Activated CD4-positive, alpha-beta T cell treated with anti-CD3 and anti-CD28 coated beads, Interleukin-2, amount 50 U/mL, for 24 hours (primary cell): ENCODE data around the gene IQUB.
"Not testable (repeated sequence)": the region's sequence is repeated elsewhere in the genome, so short reads cannot be mapped to it uniquely, and the experiment has no call there.

Source experiments
- DNase-seq, 2 donors: peaks; one replicate each; pipeline ENCODE4 v3.0.0-alpha.2; 2020; ENCODE audit warnings: low read depth in 1 of 2, low spot score in 1 of 2

Gene IQUB

DNA sequence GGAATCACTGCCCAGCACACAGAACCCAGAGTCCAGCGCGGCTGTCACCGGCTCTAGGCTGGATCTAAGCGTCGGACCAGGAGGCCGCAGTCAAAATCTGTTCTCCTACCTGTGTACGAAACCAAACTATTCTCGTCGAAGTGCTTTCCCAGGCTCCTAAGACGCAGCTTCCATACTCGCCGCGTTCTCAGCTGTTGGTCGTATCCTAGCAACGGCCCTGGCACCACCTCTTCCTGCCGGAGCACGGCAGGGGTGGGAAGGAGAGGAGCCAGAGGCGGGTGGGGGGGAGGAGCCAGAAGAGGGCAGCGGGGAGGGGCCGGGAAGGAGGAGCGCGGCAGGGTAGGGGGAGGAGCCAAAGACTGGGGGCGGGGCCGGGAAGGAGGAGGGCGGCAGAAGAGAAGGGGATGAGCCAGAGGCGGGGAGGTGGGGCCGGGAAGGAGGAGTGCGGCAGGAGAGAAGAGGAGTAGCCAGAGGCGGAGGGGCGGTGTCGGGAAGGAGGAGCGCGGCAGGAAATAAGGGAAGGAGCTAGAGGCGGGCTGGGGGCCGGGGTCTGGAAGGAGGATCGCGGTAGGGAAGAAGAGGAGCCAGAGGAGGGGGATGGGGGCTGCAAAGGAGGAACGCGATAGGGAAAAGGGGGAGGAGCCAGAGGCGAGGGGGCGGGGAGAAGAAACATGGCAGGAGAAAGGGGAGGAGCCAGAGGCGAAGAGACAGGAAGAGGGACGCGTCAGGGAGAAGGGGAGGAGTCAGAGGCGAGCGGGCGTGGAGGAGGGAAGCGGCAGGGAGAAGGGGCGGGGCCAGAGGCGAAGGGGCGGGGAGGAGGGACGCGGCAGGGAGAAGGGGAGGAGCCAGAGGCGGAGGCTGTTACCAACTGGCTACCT lies at the start of gene IQUB:
TSS of gene IQUB (minus strand) at position 213 of the 878 bp plus-strand sequence. CDS start 22,255 bp downstream, outside the sequence.
- DNase-seq, result peak; percentile 93 to 95

DNA sequence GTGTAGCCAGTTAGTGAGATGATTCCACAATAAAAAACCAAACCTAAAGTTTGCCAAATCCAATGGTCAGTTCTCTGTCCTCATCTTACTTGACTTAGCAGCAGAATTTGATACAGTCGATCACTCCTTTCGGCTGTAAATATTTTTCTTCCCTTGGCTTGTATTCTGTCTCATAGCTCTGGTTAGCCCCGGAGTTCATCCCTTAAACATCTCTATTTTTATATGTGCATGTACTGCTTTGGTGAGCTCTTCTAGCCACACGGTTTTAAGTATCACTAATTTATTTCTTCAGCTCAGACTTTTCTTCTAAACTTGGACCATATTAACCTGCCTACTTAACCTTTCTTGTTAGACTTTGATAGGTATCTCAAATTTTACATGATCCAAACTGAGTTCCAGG lies 49.4 kb upstream of the IQUB start:
- DNase-seq, result no peak

DNA sequence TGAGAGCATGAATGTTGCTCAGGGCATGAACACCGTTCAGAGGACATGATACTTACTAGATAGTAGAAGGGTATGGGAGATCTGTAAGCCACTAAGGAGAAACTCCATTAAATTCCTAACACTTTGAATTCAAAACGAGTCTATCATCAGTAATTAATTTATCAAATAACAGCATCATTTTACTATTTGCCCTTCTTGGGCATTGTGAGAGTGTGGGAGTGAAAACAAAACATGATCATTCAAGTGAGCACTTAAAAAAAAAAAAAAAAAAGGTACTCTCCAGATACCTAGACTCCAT lies 46.7 kb upstream of the IQUB start:
- DNase-seq, result no peak

DNA sequence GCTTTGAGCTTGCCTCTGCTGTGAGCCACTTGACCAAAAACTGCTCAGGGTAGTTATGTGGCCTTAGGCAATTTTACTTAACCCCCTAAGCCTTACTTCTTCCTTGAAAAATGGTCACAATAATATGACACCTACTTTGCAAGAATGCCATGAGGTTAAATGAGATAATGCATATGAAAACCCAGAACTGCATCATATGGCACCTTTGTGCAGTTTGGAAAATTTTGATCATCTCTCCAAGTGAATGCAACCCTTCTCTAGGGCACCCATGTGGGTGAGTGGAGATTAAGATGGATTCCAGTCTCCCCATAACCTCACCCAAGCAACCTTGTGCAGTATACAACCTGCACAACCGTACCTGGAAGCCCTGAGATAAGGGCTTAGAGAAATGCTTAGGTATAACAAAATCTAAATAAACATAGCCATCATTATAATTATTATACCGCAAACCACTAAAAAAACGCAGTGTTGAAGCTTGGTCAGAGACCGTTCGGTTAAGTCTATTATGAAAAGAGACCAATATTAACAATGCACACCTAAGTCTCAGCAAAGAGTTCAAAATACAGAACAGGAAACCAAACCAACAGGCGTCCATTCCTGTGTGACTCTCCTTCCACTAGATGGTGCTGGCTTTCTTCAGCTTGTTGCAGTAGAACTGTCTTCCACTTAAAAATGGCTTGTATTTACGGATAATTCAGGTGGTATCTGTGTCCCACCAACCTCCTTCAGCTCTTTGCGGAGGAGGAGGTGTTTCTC lies 46.2 kb upstream of the IQUB start:
- no peak for DNase-seq

DNA sequence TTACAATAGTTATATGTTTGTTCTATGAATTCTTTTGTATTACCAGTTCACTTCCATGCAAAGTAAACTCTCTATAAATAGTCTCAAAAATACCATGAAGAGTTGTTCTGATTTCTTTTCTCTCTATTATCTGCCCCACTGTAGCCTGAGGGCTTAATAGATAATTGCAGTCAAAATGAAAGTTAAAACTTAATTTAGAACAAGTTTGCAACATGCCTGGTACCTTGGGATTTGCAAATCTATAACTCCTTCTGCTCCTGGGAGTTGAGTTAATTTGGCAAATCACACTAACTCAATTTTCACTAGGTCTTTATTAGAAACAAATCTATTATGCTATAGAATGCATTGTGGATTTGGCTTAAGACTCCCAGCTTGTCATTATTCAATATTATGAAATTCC lies 45.0 kb upstream of the IQUB start:
- no peak for DNase-seq

DNA sequence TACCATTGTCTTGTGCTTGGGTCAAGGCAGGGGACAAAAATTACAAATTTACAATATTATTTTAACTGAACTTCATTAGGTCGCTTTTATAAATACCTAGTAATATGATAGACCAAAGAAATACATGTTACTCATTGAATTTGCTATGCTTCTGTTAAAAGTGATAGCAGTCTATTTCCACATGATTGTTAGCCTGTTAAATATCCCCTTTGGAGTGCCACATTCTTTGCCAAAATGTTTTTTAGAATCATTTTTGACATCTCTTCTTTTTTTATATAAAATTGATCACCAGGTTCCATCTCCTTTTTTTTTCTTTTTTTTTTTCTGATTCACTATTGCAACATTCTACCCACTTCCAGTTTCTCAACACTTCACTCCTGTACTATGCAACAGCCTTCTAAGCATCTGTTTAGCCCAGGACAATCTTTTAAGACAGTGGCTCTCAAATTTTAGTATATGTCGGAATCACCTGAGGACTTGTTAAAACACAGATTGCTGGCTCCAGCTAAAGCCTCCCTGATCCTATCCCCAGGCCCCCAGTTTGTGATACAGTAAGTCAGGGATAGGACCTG lies 39.6 kb upstream of the IQUB start:
- DNase-seq, result no peak

DNA sequence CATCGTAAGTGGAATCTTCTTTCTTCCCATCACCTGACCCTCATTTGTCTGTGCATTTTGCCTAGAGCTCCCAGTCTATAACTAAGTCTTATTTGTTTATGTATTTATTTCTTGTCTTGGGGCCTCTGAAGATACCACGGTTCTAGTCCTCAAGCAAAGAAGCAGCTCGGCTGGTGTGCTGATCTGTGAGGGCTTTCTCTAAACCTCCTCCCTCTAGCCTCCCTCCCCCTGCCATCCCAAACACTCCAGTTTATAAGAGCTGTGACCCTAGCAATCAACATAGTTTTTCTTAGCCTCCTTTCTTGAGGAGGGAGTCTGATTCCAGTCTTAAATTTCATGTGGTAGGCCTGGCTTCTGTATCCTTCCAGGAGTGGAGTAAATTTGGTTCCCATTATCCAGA lies 38.9 kb upstream of the IQUB start:
- no peak for DNase-seq

DNA sequence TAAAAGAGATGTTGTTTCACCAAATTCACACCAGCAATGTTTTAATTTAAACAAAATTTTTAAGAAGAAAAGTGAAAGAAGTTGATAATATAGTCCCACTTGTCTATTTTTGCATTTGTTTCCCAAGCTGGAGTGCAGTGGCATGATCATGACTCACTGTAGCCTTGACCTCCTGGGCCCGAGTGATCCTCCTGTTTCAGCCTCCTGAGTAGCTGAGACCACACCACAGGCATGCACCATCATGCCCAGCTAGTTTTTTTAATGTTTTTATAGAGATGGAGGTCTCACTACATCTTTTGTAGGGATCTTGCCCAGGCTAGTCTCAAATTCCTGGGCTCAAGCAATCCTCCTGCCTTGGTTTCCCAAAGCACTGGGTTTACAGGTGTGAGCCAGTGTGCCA lies 37.3 kb upstream of the IQUB start:
- no peak for DNase-seq

DNA sequence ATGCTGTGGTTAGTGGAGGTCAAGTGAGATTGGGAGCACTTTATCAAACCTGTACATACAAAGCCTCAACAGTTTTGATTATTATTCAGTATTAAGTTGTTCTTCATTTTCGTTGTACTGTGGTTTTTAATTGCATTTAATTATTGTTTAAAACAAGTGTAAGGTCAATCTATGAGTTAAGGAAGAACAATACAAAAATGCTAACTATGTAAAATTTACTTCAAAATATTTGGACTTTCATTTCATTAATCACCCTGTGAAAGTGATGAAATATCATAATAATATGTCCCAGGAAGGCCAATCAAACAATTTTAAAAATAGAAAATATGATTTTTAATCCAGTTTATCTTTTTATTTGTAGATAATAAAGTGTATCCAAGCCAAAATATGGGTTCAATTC lies 36.8 kb upstream of the IQUB start:
- DNase-seq, result no peak

DNA sequence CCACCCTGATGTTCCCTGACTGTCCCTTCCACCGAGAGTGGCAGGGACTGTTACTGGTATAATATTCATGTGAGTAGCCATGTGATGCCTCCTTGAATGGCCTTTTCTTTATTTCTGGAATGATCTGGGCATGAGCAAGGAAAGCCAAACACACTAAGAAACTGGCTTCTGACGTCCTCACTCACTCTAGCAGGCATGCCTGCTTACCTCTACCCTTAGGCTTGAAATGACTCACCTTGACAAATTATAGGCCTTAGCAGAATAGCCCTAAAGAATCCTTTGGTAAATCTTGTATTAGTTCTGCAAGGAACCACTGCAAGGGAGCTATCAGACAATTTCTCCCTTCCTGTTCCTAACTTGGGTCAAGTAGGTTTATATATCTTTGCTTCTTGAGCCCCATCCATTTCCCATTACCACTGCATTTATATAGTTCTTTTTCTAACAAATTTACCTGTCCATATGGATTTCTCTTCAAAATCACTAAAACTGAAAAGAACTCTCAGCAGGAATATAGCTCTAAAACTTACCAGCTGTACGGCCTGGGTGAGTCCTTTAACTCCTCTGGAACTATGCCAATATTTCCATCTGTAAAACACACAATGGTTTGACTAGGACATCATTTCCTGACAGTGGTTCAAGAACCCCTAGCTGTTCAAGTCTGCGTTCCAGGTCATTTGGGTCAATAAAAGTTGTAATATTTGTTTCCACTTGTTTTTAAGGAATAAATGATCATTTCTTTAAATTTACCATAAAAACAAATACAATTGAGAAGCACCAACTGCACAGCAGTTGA lies 36.2 kb upstream of the IQUB start:
- no peak for DNase-seq

DNA sequence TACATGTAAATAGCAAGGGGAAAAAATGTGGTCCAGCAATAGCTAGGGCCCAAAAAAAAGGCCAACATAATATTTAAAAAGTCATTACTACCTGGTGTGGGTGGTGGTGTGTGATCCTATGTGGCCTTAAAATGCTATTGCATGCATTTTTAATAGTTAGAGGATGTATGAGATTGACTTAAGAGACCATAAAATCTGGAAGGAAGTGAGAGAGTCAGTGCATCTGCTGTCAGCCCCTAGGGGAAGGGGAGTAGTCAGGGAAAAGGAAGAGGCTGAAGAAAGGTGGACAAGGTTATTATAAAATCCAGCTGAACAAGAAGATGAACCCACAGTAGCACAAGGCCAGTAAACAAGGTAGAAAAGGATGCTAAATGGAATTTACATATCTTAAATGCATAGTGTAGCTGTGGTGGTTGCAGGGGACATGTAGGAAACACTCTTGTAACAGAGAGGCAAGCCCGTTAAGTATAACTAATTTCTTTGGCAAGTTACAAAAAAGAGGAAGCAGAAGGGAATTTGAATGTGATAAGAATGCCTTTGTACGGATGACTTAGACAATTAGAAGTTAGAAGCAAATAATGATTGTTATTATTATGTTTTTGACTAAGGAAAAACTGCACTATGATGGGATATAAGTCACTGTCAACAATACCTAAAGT lies 35.1 kb upstream of the IQUB start:
- no peak for DNase-seq

DNA sequence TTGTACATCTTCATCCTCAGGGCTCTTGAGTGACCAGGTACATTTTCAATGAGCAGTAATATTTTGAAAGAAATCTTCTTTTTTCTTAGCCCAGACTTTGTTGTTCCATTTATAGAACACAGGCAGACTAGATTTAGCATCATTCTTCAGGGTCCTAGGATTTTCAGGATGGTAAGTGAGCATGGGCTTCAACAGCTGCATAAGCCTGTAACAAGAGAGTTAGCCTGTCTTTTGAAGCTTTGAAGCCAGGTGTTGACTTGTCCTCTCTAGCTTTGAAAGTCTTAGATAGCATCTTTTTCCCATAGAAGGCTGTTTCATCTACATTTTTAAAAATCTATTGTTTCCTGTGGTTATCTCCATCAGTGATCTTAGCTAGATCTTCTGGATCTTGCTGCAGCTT lies 27.7 kb upstream of the IQUB start:
- no peak for DNase-seq

DNA sequence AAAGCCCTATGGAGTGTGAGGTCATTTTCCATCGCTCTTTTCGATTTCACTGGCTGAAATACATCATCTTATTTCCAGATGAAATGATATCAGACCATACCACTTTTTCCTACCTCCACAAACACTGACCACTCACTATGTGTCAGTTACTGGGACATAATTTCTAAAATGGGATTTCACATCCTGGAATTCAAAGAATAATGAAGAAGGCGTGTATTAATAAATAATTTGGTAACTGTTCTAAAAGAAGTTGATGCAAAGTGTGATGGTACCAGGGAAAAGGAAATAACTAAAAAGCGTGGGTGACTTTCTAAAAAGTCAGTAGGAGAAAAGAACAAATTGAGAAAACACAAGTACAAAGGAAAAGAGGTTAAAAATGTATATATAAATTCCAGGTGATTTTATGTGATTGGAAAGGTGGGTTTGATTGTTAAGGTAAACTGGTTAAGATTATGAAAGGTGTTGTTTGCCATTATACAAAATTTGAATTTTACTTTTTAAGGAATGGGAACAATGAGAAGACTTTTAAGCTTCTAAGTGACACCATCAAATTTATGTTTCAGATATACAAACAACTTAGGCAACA lies 24.0 kb upstream of the IQUB start:
- DNase-seq, result no peak

DNA sequence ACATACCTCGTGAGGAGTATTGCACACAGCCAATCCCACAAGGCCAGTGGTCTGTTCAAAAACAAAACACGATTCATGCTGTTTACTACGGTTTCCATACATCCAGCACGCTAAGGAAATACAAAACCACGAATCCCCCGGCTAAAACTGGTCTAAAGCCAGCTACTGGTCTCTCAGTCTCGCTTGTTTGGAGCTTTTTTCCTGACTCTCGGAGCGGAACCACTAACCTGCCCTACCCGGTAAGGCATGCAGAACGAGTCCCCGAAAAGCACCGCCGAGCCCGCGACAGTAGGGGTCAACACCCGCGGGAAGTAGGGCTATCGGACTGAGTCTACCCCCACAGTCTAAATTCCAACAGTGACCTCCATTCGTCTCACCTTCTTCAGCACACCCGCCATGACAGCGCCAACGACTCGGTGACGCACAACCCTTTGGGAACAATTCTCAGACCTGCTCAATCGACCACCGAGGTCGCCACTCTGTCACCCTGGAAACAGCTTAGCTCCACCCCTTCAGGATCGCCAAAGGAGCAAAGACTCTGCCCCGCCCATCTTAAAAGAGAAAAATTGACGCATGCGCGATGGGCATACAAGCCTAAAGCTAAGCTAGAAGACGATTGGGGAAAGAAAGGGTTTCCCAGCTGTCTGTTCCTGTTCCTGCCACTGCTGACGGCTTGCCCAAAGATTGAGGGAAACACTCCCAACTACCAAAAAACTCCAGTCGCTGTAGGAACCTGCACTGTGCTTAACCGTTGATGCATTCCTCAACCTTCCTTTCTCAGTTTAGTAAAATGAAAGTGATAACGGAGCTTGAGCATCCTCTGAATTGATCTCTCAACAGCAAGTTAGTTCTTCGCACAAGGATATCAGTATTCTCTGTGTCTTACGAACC lies 23.2 kb upstream of the IQUB start, which contains the start of gene NDUFA5:
TSS of gene NDUFA5 (minus strand) at position 421 of the 891 bp plus-strand sequence. CDS start at position 398, 23 bp downstream.
- DNase-seq, result peak; percentile 82 to 99

DNA sequence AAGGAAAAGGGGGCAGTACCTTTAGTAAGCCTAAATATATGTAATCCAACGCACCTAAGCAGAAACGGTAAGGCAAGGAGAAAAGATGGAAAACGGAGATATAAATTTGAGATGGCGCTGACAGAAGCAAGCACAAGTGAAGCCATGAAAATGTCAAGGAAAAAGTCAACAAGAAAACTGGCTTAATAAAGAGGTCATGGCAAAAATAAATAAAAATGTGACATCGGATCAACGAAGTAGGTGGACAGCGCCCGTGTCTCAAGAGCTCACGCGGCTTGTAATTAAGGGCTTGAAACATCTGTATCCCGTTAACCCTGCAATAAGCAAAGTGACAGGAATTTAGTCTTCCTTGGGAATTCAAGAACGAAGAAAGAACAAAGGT lies 22.6 kb upstream of the IQUB start:
- DNase-seq, result no peak

DNA sequence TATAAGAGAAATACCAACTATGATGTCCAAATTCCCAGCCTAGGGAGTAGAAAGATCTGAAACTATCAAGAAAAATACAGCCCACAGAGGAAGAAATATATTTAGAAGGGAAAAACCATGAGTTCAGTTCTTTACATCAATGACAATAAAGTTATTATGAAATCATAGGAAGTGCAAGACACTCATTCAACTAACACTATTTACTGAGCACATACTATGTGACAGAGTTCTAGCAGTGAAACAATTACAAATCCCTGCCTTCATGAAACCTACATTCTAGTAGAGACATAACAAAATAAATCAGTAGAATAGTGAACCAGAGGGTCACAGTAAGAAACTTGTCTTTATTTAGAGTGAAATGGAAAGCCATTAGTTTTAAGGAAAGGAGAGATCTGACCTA lies 21.1 kb upstream of the IQUB start:
- no peak for DNase-seq

DNA sequence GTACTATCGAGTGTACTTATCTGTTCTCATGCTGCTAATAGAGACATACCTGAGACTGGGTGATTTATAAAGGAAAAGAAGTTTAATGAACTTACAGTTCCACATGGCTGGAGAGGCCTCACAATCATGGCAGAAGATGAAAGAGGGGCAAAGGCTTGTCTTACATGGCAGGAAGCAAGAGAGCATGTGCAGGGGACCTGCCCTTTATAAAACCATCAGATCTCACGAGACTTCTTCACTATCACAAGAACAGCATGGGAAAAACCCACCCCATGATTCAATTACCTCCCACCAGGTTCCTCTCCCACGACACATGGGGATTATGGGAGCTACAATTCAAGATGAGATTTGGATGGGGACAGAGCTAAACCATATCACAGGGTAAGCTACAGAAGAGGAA lies 18.8 kb upstream of the IQUB start:
- no peak for DNase-seq

DNA sequence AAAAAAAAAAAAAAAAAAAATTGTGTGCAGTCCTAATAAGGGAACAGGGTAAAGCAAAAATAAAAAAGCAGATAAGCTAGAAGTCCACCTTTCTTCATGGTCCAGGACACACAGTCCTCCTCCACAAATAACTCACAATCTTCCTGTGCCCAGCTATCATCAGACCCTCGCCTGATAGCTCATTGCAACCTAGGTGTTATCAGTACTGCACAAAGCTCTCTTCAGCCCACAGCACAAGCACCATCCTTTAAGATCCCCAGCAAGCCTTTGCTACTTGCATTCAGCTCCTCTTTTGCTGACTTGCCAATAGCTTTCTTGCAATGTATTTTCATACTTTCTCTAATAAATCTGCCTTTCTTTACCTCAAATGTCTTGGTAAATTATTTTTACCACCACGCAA lies 18.2 kb upstream of the IQUB start:
- DNase-seq, result no peak

DNA sequence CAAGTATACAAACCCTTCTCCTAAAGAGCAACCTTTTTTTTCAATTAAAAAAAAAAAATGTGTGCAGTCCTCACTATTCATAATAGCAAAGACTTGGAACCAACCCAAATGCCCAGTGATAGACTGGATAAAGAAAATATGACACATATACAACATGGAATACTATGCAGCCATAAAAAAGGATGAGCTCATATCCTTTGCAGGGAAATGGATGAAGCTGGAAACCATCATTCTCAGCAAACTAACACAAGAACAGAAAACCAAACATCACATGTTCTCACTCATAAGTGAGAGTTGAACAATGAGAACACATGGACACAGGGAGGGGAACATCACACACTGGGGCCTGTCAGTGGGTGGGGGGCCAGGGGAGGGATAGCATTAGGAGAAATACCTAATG lies 17.7 kb upstream of the IQUB start:
- not testable (repeated sequence) for DNase-seq

DNA sequence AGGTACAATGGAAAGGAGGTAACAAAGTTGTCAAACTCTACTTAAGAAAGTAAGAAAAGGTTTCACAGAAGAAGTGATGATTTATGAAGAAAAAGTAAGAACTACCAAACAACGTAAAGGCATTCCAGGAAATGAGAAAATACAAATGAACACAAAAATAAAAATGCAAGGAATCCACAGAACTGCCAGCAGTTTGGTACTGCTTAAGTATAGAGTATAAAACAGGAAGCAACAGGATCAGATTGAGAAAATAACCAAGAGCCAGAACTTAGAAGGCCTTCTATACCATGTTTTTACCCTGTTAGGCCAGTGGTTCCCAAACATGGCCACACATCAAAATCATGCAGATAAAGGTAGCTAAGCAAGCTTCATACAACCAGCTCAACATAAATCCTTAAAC lies 14.0 kb upstream of the IQUB start:
- DNase-seq, result no peak
